COLO829 (cell line): ENCODE data around the gene ZNF132.
A peak's percentile ranks its signal among the peaks of the same experiment; 100 is the strongest.
"Not testable (repeated sequence)": the region's sequence is repeated elsewhere in the genome, so short reads cannot be mapped to it uniquely, and the experiment has no call there.

ENCODE experiments used
- DNase-seq: peaks from one replicate; pipeline ENCODE4 v3.0.0; 2012; ENCODE audit warnings: low spot score

Gene ZNF132

GRCh38 chr19:58406818-58407657 is 32.9 kb downstream of the ZNF132 start:
- no peak for DNase-seq

DNA sequence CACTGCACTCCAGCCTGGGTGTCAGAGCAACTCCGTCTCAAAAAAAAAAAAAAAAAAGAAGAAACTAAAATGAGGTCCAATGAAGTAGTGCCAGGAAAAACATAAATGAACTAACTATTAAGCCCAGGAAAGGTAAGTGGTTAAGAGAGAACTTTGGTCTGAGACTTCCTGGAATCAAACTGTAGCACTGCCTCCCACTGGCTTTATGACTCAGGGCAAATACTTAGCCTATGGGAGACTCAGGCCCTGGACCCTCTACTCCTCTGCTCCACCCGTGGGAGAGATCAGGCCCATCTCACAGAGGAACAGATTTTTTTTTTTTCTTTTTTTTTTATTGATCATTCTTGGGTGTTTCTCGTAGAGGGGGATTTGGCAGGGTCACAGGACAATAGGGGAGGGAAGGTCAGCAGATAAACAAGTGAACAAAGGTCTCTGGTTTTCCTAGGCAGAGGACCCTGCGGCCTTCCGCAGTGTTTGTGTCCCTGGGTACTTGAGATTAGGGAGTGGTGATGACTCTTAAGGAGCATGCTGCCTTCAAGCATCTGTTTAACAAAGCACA is 36.0 kb downstream of the ZNF132 start:
- not testable (repeated sequence) for DNase-seq

- DNase-seq = no peak
These were observed 38.0 kb downstream of the ZNF132 start for GRCh38 chr19:58401840-58402421.

- peak; percentile 98 for DNase-seq
These were observed 38.8 kb downstream of the ZNF132 start for GRCh38 chr19:58400916-58401839.

DNA sequence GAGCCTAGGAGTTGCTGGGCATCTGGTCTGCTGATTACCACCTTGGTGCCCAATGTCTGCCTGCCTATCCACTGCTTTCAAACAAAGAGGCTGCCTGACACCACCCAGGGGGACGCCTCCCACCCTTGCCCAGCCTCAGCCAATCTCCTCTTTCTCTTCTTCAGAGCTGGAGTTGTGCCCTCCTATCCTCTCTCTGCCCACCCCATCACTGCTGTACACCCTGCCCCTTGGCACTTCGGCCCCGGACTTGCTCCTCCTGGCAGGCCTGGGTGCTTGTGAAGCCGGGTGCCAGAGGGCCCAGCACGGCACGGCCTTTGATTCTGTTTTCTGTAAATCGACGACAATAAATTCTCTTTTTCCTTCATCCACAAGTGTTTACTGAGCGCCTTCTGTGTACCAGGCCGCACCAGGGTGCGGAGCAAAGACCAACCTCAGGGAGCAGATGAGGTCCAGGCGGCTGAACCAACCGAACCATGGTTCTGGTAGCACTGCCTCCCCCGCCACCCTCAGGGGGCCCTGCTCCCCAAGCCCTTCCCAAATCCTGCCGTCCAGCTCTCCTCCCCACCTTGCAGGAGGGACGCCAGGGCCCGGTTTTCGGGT is 39.5 kb downstream of the ZNF132 start:
- DNase-seq = no peak

DNA sequence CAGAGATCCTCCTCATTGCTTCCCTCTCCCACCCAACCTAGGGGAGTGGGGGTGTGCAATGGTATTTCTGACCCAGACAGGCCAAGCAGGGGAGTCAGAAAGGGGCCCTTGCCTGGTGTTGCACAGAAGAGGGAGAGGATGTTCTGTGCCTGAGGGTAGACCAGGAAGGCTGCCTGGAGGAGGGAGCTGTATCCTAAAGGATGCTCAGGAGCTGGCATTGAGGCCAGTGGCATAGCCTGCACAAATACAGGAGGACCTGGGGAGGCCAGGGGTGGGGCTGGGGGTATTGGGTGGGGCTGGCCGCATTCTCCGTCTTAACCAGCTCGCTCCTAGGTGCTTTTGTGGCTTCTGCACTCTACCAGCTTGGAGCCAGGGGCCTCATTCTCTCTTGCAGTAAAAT is 40.0 kb downstream of the ZNF132 start:
- no peak for DNase-seq

DNA sequence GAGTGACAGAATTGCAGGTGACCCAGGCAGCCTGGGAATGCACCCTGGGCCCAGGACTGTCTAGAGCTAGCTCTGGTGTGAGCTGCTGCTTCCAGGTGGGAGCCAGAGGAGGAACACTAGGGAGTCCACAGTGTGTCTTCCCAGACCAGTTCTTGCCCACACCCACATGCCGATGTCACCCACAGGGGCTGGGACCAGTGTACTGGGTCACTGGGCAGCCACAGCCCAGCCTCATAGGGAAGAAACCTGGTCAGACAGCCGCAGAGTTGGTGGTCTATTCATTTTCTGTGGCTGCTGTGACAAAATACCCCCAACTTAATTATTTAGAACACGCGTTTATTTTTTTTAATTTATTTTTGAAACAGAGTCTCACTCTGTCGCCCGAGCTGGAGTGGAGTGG is 41.4 kb downstream of the ZNF132 start:
- no peak for DNase-seq

GRCh38 chr19:58398087-58398486 is 41.9 kb downstream of the ZNF132 start:
- DNase-seq = no peak

DNA sequence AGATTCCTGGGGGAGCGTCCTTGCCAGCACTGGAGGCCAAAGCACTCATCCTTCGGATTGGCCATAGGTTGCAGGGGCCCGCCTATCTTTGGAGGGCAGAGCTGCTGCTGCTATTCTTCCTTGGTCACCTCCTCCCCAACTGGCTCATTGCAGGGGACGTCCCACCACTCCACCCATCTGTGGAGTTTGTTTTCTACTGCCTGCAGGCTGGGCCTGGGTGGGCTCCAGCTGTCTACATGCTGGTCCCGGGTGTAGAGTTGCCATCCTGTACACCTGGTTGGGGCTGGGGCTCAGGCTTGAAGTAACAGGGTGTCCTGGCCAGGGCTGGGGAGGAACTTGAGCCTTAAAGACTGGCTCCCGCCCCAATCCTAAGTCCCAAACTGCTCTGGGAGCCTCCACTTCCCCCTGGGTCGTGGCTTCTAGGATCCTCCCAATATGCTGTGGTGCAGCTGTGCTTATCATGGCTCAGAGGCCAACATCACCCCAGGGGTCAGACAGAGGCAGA is 42.4 kb downstream of the ZNF132 start:
- no peak for DNase-seq

DNA sequence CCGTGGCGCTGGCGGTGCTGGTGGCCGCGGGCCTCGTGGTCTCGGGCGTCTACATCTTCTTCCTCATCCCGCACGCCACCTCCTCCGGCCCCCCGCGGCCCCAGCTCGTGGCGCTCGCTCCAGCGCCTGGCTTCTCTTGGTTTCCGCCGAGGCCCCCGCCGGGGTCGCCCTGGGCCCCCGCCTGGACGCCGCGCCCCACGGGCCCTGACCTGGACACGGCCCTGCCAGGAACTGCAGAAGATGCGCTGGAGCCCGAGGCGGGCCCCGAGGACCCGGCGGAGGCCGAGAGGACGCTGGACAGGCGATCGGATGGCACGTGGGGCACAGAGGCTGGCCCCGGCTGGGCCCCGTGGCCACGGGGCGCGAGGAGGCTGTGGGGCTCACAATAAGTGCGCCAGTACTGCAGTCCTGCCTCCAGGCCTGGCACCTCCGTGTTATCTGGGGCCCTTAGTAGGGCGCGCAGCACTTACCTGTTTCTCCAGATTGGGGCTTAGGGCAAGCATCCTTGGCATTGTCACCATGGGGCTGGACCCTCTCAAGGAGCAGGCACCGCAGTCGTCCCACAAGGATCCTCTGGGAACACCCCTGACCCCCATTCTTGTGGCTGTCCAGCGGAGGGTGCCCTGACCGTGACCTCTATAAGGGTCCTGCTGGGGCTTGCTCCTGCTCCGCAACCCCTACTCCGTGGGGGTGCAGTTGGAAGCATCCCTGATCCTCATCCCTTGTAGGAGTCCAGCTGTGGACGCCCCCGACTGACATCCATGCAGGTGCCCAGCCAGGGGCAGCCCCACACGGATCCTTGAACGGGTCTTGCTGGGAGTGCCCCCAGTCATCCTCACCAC is 43.0 kb downstream of the ZNF132 start:
- DNase-seq = no peak

DNA sequence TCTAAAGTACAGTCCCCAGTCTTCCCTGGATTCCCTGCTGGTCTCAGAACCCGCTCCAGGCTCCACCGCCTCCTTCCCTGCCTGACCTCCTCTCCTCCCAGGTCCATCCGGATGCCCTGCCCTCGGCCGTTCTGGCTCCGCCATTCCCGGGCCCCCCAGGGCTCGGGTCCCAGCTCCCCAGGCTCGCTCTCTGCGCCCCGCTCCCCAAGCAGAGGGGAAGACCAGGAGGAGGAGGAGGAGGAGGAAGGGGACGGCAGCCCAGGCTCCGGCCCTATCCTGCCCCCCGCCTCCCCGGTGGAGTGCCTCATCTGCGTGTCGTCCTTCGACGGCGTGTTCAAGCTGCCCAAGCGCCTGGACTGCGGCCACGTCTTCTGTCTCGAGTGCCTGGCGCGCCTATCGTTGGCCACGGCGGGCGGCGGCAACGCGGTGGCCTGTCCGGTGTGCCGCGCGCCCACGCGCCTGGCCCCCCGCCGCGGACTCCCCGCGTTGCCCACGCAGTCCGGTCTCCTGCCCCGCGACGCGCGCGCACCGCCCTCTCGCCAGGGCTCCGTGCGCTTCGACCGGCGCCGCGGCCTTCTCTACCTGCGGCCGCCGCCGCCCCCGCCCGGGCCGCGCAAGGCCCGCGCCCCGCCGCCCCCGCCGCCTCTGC is 43.9 kb downstream of the ZNF132 start:
- DNase-seq = no peak

- DNase-seq = no peak
These were observed 44.6 kb downstream of the ZNF132 start, which contains the start of gene RNF225 for GRCh38 chr19:58395220-58395978. Gene RNF225, plus strand, starts transcription at chr19:58395656. Its CDS starts 434 bp downstream, at chr19:58396090.

DNA sequence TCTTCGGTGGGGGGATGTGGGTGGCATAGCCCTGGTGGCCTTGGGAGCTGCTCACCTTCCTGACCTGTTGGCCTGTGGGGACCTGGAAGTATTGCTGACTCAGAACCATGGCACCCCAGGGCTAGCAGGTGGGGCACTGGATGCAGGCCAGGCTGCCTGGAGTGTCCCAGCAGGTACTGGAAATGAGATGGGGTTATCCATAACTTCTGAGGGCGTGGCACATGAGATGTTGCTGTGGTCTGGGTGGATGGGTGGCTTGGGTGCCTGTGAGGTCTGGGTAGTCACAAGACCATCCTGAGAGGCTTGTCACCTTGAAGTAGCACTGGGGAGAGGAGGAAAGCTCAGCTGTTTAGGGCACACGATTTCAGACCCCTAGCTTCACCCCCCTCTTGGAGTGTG is 45.1 kb downstream of the ZNF132 start:
- DNase-seq = no peak

DNA sequence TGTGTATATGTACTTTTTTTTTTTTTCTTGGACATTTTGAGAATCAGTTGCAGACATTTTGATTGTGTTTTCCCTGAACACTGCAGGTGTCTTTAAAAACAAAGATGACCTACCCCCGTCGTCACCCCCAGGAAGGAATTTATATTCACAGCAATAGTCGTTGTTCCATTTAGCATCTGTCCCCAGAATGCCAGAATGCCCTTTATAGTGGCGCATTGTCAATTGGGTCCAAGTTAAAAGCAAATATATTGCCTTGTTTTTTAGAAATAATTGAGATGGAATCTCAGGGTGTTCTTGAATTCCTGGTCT is 46.3 kb downstream of the ZNF132 start:
- no peak for DNase-seq

DNA sequence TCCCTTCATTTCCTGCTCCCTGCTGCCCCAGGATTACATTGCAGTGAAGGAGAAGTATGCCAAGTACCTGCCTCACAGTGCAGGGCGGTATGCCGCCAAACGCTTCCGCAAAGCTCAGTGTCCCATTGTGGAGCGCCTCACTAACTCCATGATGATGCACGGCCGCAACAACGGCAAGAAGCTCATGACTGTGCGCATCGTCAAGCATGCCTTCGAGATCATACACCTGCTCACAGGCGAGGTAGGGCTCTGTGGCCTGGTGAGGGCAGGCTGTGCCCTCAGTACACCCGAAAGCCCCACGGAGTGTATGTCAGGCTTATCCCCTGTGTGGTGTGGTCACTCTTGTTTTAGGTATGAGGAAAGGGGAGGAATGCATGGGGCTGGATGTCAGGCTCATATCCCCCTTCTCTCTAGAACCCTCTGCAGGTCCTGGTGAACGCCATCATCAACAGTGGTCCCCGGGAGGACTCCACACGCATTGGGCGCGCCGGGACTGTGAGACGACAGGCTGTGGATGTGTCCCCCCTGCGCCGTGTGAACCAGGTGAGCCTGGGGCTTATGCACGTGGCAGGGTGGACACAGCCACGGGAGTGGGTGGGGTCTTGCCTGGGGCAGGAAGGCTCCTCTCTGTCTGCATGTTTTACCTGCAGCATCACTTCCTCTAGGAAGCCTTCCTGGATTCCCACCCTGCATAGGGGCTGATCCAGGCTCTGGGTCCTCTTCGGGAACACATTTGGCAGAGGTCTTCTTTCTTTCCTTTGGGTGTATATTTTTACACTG is 46.8 kb downstream of the ZNF132 start:
- no peak for DNase-seq

- no peak for DNase-seq
These were observed 51.8 kb downstream of the ZNF132 start for GRCh38 chr19:58388175-58388526.

GRCh38 chr19:58387338-58388174 is 52.4 kb downstream of the ZNF132 start:
- no peak for DNase-seq
